GM12878 (cell line): ENCODE results near the gene NFIX. TPM values are rescaled to one million over a fixed set of nuclear protein-coding genes. Genes with fewer than 3 reads are reported as not detected.

Experiments used
- ATAC-seq: fragments of 200-7000 bp; cut with Tn5 transposase; 3 replicates; pipeline ENCODE4 v1.9.1; 2020; ENCODE audit warnings: mild to moderate bottlenecking, moderate library complexity
- BruUV-seq: library from RNA; stranded (reverse); fragments of 400-500 nt; replicated peaks from 2 replicates; lab custom pipeline; 2021; lab: Mats Ljungman, UMichigan
- CTCF ChIA-PET: fragments of 300-600 bp; sonication (Branson Sonifier 250); formaldehyde crosslinking; extraction: SDS; loops from one replicate; lab custom pipeline; 2021; ENCODE audit warnings: inconsistent platforms; lab: Yijun Ruan, JAX
- POLR2A ChIA-PET: fragments of 350-600 bp; formaldehyde crosslinking; extraction: SDS; loops from one replicate; lab custom pipeline; 2021; ENCODE audit warnings: inconsistent platforms; lab: Charles Lee
- RAD21 ChIA-PET: fragments of 300-600 bp; sonication (Branson Sonifier 250); formaldehyde crosslinking; loops from one replicate; lab custom pipeline; 2023; ENCODE audit warnings: antibody characterized with exemption; ENCODE audit not compliant: unreplicated experiment; lab: Charles Lee
- SMC1A ChIA-PET: fragments of 300-600 bp; sonication (Branson Sonifier 250); formaldehyde crosslinking; loops from one replicate; lab custom pipeline; 2023; ENCODE audit not compliant: unreplicated experiment, uncharacterized antibody; lab: Charles Lee
- DNase-seq: peaks from one replicate; pipeline ENCODE4 v3.0.0-alpha.2; 2011; ENCODE audit warnings: low read depth, low spot score
- FAIRE-seq: peaks from 3 replicates; lab custom pipeline; 2011; peaks lifted over from hg19 to GRCh38; lab: Jason Lieb, UNC
- H2AFZ ChIP-seq: 2 replicates; pipeline ENCODE4 v1.6.0; 2011; ENCODE audit warnings: low read depth, low read length, control low read depth; ENCODE audit not compliant: control insufficient read depth
- H3K27ac ChIP-seq: 2 replicates; pipeline ENCODE4 v1.5.1; 2011; ENCODE audit warnings: control low read depth; ENCODE audit not compliant: control insufficient read depth, insufficient read depth
- H3K27me3 ChIP-seq, 2 experiments: replicated peaks in 1 of 2; 2 replicates each; pipeline versions ENCODE4 v1.6.0 to v1.6.1; 2011; ENCODE audit warnings: low read length in 1 of 2; ENCODE audit not compliant: control insufficient read depth in 2 of 2, insufficient read depth in 2 of 2
- H3K36me3 ChIP-seq, 2 experiments: 2 replicates each; pipeline ENCODE4 v1.5.1; 2011; ENCODE audit warnings: low read length in 1 of 2; ENCODE audit not compliant: control insufficient read depth in 2 of 2, insufficient read depth in 2 of 2
- H3K4me1 ChIP-seq: 2 replicates; pipeline ENCODE4 v1.6.1; 2011; ENCODE audit warnings: mild to moderate bottlenecking, low read length, moderate library complexity, mixed read lengths; ENCODE audit not compliant: control insufficient read depth, insufficient read depth
- H3K4me2 ChIP-seq: 2 replicates; pipeline ENCODE4 v1.6.0; 2011; ENCODE audit warnings: control low read depth; ENCODE audit not compliant: control insufficient read depth, insufficient read depth
- H3K4me3 ChIP-seq: fragments of 200-600 bp; sonication (generic); 2 replicates; pipeline ENCODE4 v1.5.1; 2016
- H3K79me2 ChIP-seq: 2 replicates; pipeline ENCODE4 v1.6.0; 2011; ENCODE audit warnings: low read length; ENCODE audit not compliant: control insufficient read depth, insufficient read depth
- H3K9ac ChIP-seq: 2 replicates; pipeline ENCODE4 v1.8.0; 2011; ENCODE audit warnings: low read length, control low read depth, mixed read lengths; ENCODE audit not compliant: control insufficient read depth, insufficient read depth
- H3K9me3 ChIP-seq: replicated peaks from 3 replicates; pipeline ENCODE4 v1.5.1; 2011; ENCODE audit warnings: mild to moderate bottlenecking, low read length; ENCODE audit not compliant: control insufficient read depth, insufficient read depth
- H4K20me1 ChIP-seq: 2 replicates; pipeline ENCODE4 v1.6.0; 2011; ENCODE audit not compliant: control insufficient read depth, insufficient read depth
- BCL11A ChIP-seq: IDR thresholded peaks from 2 replicates; pipeline ENCODE4 v1.6.1; 2011; ENCODE audit warnings: low read depth, low read length
- JUNB ChIP-seq: IDR thresholded peaks from 2 replicates; pipeline ENCODE4 v1.6.1; 2016; ENCODE audit warnings: antibody characterized with exemption, mild to moderate bottlenecking
- KDM1A ChIP-seq: fragments of 200-600 bp; sonication (generic); IDR thresholded peaks from 2 replicates; pipeline ENCODE4 v1.6.1; 2016; ENCODE audit warnings: borderline replicate concordance
- KLF5 ChIP-seq: fragments of 450-650 bp; IDR thresholded peaks from 2 replicates; pipeline ENCODE4 v1.6.1; 2014; ENCODE audit warnings: mild to moderate bottlenecking; ENCODE audit not compliant: partially characterized antibody
- NBN ChIP-seq: fragments of 450-650 bp; IDR thresholded peaks from 2 replicates; pipeline ENCODE4 v1.6.1; 2016
- POLR2A ChIP-seq: IDR thresholded peaks from 2 replicates; pipeline ENCODE4 v1.6.1; 2011; ENCODE audit warnings: low read depth, mild to moderate bottlenecking, low read length
- RB1 ChIP-seq: fragments of 450-650 bp; formaldehyde crosslinking; IDR thresholded peaks from 2 replicates; pipeline ENCODE4 v1.6.1; 2017; ENCODE audit warnings: mild to moderate bottlenecking, borderline replicate concordance
- YY1 ChIP-seq: IDR thresholded peaks from 2 replicates; pipeline ENCODE4 v1.6.1; 2011; ENCODE audit warnings: low read depth, mild to moderate bottlenecking, low read length
- WGBS: methylation state at CpG from one replicate; pipeline ENCODE4 v1.1.6; 2016; ENCODE audit warnings: low lambda C conversion rate; ENCODE audit not compliant: insufficient replicate concordance, insufficient coverage; ENCODE audit errors: missing lambda C conversion rate; 5-methylcytosine and 5-hydroxymethylcytosine counted together
- in situ Hi-C: fragments of 300-500 bp; cut with MboI; formaldehyde crosslinking; loops from 9 replicates; pipeline ENCODE4 v1.14.3; 2018; ENCODE audit warnings: mixed read lengths
- intact Hi-C: fragments of 100-400 bp; cut with micrococcal nuclease; formaldehyde crosslinking; loops from one replicate; pipeline ENCODE4 v1.14.2; 2022; ENCODE audit not compliant: unreplicated experiment
- polyA plus RNA-seq, 11 experiments: library from polyadenylated mRNA; depleted of rRNA in 4 of 11; unstranded in 6 of 11; stranded (reverse) in 5 of 11; fragments of >200 nt; fragmentation: Nextera tagmentation in 4 of 11; fragmentation: Illumina TruSeq in 1 of 11; extraction: Ambion mirVana in 4 of 11; extraction: Trizol in 1 of 11; gene quantifications; 1 replicate in 1 of 11; 2 replicates in 10 of 11; pipeline versions ENCODE4 v1.2.1 to v1.2.3, GENCODE V29; 2011 to 2016; ENCODE audit warnings: inconsistent platforms in 2 of 11, missing spikeins in 2 of 11, low read depth in 1 of 11
- total RNA-seq, 4 experiments: library from RNA; depleted of rRNA in 3 of 4; stranded (reverse); fragments of >200 nt in 3 of 4; fragmentation: Illumina TruSeq in 1 of 4; extraction: Trizol in 1 of 4; gene quantifications; 2 replicates each; pipeline versions ENCODE4 v1.2.1 to v1.2.3, GENCODE V29; 2013 to 2021

The NFIX gene
- total and polyA plus RNA-seq, 10 of the 15 experiments (the other 5 are each of a cell fraction or from before 2014, with no cell fraction given): 0.02 to 2.2 (median 0.28) TPM

DNA sequence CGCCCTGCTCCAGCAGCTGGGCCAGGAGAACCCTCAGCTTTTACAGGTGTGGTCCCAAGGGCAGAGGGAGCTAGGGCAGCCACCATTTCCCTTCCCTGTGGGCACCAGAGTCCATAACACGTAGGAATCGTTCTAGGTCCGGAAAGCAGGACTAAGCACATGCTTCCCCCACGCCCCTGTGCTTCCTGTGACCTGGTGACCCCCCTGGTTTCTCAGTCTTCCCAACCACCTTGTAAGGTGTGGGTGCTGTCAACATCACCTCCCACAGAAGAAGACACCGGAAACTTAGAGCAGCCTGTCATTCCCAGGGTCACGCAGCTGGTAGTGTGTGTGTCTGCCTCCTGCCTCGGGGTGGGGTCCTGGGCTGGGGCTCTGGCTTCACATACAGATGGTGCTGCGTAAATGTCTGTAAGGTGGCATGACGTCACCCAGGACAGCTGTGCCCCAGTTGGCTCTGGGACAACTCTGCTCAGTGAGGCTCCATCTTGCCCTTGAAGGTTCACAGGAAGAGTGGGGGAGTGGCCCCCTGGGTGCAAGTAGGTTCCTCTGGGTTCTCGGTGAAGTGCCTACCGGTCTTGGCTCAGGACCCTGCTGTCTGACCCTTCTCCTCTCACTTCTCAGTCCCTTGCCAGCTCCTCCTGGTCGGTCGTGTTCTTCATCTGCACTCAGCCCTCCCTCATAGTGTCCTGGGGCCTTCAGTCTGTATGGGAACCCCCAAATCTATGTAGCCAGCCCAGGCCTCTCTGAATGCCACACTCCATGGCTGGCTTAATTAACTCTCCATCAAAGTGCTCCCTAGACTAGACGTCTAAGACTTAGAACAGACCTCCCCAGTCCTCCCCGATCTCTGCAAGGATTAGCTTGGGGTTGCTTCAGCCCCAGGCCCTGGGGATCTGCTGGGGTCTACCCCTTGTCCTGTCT, 45.7 kb upstream of the NFIX start:
- Histone ChIP-seq H3K79me2 (peaks cover 32% of the 10 kb centered on the region), H3K27me3 (no peaks in the 10 kb centered on the region), H3K4me1 (peaks cover 13% of the 10 kb centered on the region), H4K20me1 (no peaks in the 10 kb centered on the region), H2AFZ (no peak overlapping the region)
- no peak for FAIRE-seq
- 85% methylated on average over 16 of the region's 16 CpGs for WGBS
- in situ Hi-C loops: no loop called here
- TF ChIP-seq BCL11A (no peak), YY1 (no peak), POLR2A (peak; percentile 16; the same call in 1 of the 2 replicates), KLF5 (no peak), RB1 (no peak), KDM1A (no peak), NBN (no peak), JUNB (no peak)
- TF ChIP-seq, all 136 proteins: peak for 1
- Histone ChIP-seq H3K4me3 (no peak overlapping the region), H3K9me3 (no peaks in the 10 kb centered on the region), H3K9ac (no peak overlapping the region), H3K4me2 (no peak overlapping the region), H3K27ac (no peak overlapping the region), H3K36me3 (peaks cover 23 to 31% of the 10 kb centered on the region in 2 experiments)
- intact Hi-C loops: no loop called here
- ChIA-PET RAD21 (interaction anchor here (1.4 kb wide), 1 partner anchor 50 kb away, joined by 4 read pairs; no protein-coding TSS in a partner anchor), CTCF (interaction anchor here (0.7 to 1.2 kb wide), 2 partner anchors 16 to 64 kb away, joined by 4 read pairs; no protein-coding TSS in a partner anchor), POLR2A (interaction anchor here (0.6 kb wide), 1 partner anchor 168 kb away, joined by 3 read pairs; no protein-coding TSS in a partner anchor), SMC1A (no interaction called here)
- no TSS peak for BruUV-seq
- no peak for ATAC-seq
- no peak for DNase-seq
